Activated CD8-positive, alpha-beta memory T cell treated with anti-CD3 and anti-CD28 coated beads for 4 hours (primary cell): ENCODE results near the gene PRM1.
A peak's percentile ranks its signal among the peaks of the same experiment; 100 is the strongest.

Experiments
- DNase-seq, 2 donors: peaks; one replicate each; pipeline ENCODE4 v3.0.0-alpha.2; 2020; ENCODE audit warnings: low read depth in 2 of 2

The PRM1 gene

GRCh38 chr16:11253995-11254912 is 26.9 kb downstream of the PRM1 start:
- no peak for DNase-seq

- DNase-seq, result no peak
These were observed 27.8 kb downstream of the PRM1 start for GRCh38 chr16:11253009-11253994.

GRCh38 chr16:11252482-11252931 is 28.6 kb downstream of the PRM1 start:
- DNase-seq, result no peak

- peak; percentile 60 to 73 for DNase-seq
These were observed 29.3 kb downstream of the PRM1 start for GRCh38 chr16:11251525-11252481.

GRCh38 chr16:11250786-11251524 is 30.2 kb downstream of the PRM1 start:
- DNase-seq, result no peak

GRCh38 chr16:11250091-11250785 is 30.9 kb downstream of the PRM1 start:
- DNase-seq, result no peak

- no peak for DNase-seq
These were observed 31.7 kb downstream of the PRM1 start for GRCh38 chr16:11249233-11250061.

GRCh38 chr16:11248133-11248532 is 33.0 kb downstream of the PRM1 start:
- DNase-seq, result no peak

GRCh38 chr16:11245988-11246387 is 35.1 kb downstream of the PRM1 start:
- no peak for DNase-seq

GRCh38 chr16:11245222-11245737 is 35.9 kb downstream of the PRM1 start:
- no peak for DNase-seq

- DNase-seq, result no peak
These were observed 38.5 kb downstream of the PRM1 start for GRCh38 chr16:11242658-11243057.

GRCh38 chr16:11241480-11242204 is 39.5 kb downstream of the PRM1 start:
- DNase-seq, result no peak

GRCh38 chr16:11240636-11241473 is 40.3 kb downstream of the PRM1 start:
- DNase-seq, result no peak

- DNase-seq, result no peak
These were observed 41.2 kb downstream of the PRM1 start for GRCh38 chr16:11239644-11240632.

- no peak for DNase-seq
These were observed 42.6 kb downstream of the PRM1 start for GRCh38 chr16:11238272-11239202.
